Spinal cord (tissue), 10 donors: Measurements from ENCODE around the gene FOXD4L1. TPM values are rescaled to one million over a fixed set of nuclear protein-coding genes. Genes with fewer than 3 reads are reported as not detected.
"Not testable (repeated sequence)": the region's sequence is repeated elsewhere in the genome, so short reads cannot be mapped to it uniquely, and the experiment has no call there.

Experiments used
- DNase-seq, 6 donors: peaks; one replicate each; pipeline versions ENCODE4 v3.0.0 to v3.0.0-alpha.2; 2013 to 2015; ENCODE audit warnings: low spot score in 6 of 6, low read depth in 4 of 6
- H3K27ac ChIP-seq: one replicate; pipeline ENCODE4 v1.5.1; 2013; ENCODE audit warnings: low read depth, low read length, control low read depth
- H3K27me3 ChIP-seq: one replicate; pipeline ENCODE4 v1.6.1; 2013; ENCODE audit warnings: low read length; ENCODE audit not compliant: control insufficient read depth, insufficient read depth
- H3K36me3 ChIP-seq: one replicate; pipeline ENCODE4 v1.6.1; 2013; ENCODE audit warnings: low read length; ENCODE audit not compliant: control insufficient read depth, insufficient read depth
- H3K4me1 ChIP-seq: one replicate; pipeline ENCODE4 v1.6.1; 2013; ENCODE audit warnings: low read length; ENCODE audit not compliant: control insufficient read depth, insufficient read depth
- H3K4me3 ChIP-seq: one replicate; pipeline ENCODE4 v1.5.1; 2013; ENCODE audit warnings: low read depth, low read length, control low read depth
- H3K9me3 ChIP-seq: one replicate; pipeline ENCODE4 v1.6.1; 2013; ENCODE audit warnings: low read length; ENCODE audit not compliant: control insufficient read depth, insufficient read depth
- WGBS: methylation state at CpG from one replicate; pipeline ENCODE4 v1.1.5; 2013; ENCODE audit warnings: missing lambda C conversion rate; ENCODE audit not compliant: insufficient coverage; 5-methylcytosine and 5-hydroxymethylcytosine counted together
- polyA plus RNA-seq, 2 donors: library from polyadenylated mRNA; unstranded; fragments of 120-200 nt; gene quantifications; one replicate each; pipeline ENCODE4 v1.2.1, GENCODE V29; 2013; ENCODE audit not compliant: insufficient read length in 2 of 2
- total RNA-seq, 2 donors: library from RNA; depleted of rRNA in 1 of 2; stranded (reverse); fragments of 120-200 nt in 1 of 2; fragments of >200 nt in 1 of 2; gene quantifications; one replicate each; pipeline versions ENCODE4 v1.2.3 to v1.2.4, GENCODE V29; 2013 to 2014
- donor health status: healthy.

FOXD4L1 gene
- total and polyA plus RNA-seq, 4 donors = 0.10 to 1.6 (median 0.86) TPM

DNA sequence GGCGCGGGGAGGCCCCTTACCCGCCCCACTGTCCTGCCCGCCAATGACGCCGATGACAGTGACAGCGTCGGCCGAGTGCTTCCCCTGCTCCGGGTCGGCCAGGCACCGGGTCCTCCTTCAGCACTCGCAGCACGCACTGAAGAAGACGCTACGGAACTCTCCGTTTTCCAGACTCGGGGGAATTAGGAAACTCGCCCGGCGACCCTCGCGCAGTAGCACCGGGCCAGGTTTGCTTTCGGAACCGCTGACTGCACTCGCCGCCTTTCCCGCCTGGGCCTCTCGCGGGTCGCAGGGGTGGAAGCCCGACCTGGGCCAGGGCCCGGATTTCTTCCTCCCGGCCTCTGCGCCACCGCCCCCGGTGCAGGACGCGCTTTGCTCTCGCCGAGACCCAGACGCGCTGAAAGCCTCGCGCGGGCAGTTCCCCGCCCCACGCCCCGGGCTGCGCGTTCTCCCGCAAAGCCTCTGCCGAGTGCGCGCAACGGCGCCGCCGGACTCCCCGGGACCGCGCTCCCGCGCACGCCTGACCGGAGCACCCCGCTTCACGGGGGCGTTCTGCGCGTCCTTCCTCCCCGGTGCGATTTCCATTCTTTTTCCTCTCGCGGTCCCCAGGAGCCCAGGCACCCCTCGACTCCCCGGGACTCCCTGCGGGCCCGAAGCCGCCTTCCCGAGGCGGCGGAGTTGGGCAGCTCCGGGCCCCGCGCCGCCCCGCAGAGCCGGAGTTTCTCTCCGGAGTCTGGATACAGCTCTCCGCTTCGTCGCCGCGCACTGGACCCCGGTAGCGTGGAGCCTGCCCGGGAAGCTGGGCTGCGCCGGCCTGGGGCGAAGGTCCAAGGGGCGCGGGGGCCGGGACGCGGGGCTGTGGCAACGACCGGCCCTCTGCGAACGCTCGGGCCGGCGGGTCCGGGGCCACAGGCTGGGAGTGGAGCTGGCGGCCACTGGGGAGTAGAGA is 4.9 kb downstream of the FOXD4L1 start:
- peak in 1 of 6 donors; percentile 56 for DNase-seq
- Histone ChIP-seq H3K4me3 (peak overlapping the region; percentile 26), H3K27me3 (peaks cover 48% of the 10 kb centered on the region), H3K4me1 (peaks cover 21% of the 10 kb centered on the region)
- not testable (repeated sequence) for H3K36me3 ChIP-seq, H3K27ac ChIP-seq, H3K9me3 ChIP-seq
- 0% methylated on average over 3 of the region's 116 CpGs for WGBS

GRCh38 chr2:113504081-113504480 is 5.6 kb downstream of the FOXD4L1 start:
- H3K27ac ChIP-seq, H3K9me3 ChIP-seq, H3K4me3 ChIP-seq, H3K36me3 ChIP-seq: not testable (repeated sequence)
- WGBS = no CpG with 5 or more reads among the region's 23 CpGs
- Histone ChIP-seq H3K27me3 (peaks cover 48% of the 10 kb centered on the region), H3K4me1 (peaks cover 20% of the 10 kb centered on the region)
- peak in 2 of 6 donors; percentile 32 to 39 for DNase-seq

- H3K9me3 ChIP-seq, H3K36me3 ChIP-seq, DNase-seq, H3K4me3 ChIP-seq, H3K27ac ChIP-seq: not testable (repeated sequence)
- WGBS = 10% methylated on average over 6 of the region's 14 CpGs
- Histone ChIP-seq H3K4me1 (peaks cover 11% of the 10 kb centered on the region), H3K27me3 (peaks cover 29% of the 10 kb centered on the region)
Measured at GRCh38 chr2:113507394-113508140, 9.1 kb downstream of the FOXD4L1 start.

- H3K9me3 ChIP-seq, H3K4me3 ChIP-seq, H3K27ac ChIP-seq, DNase-seq, H3K4me1 ChIP-seq, H3K36me3 ChIP-seq: not testable (repeated sequence)
- H3K27me3 ChIP-seq = peaks cover 23% of the 10 kb centered on the region
- WGBS = no CpG with 5 or more reads among the region's 11 CpGs
Measured at GRCh38 chr2:113508187-113508586, 9.7 kb downstream of the FOXD4L1 start.

DNA sequence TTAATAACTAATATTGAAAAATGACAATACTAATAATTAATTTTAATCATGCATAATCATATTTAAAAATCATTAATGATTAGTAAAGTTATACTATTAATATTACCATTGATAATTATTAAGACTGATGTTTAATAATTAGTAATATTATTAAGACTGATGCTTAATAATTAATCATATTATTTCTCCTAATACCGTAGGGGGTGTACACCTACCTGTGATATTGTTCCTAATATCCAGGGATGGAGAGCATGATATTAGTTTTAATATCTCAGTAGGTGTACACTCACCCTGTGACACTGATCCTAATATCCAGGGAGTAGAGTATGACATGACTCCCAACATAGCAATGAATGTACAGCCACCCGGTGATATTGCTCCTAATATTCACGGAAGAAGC is 12.4 kb downstream of the FOXD4L1 start:
- not testable (repeated sequence) for H3K27me3 ChIP-seq, H3K9me3 ChIP-seq, H3K36me3 ChIP-seq, H3K4me3 ChIP-seq, DNase-seq, H3K4me1 ChIP-seq, H3K27ac ChIP-seq
- no CpG with 5 or more reads among the region's 3 CpGs for WGBS

- H3K27me3 ChIP-seq, H3K9me3 ChIP-seq, H3K36me3 ChIP-seq, H3K4me1 ChIP-seq, DNase-seq, H3K27ac ChIP-seq, H3K4me3 ChIP-seq: not testable (repeated sequence)
- 84% methylated on average over 6 of the region's 14 CpGs for WGBS
Measured at GRCh38 chr2:113511859-113512258, 13.4 kb downstream of the FOXD4L1 start.

DNA sequence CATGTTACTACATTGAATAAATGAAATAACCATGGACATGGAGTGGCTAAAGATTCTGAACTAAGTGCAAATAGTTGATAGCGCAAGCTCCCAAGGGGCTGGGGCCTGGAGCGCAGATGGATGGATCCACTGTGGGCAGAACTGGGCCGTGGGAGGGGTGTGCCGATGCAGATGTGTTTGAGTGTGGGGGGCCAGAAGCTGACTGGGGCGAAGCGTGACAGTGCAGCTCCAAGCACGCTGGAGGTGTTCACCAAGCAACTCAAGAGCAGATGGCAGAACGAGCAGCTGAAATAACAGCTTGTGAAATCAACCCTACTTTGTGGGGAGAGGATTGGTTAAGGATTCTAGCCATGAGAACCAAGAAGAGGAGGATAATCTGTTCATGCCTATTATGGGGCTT is 17.0 kb downstream of the FOXD4L1 start:
- WGBS = no CpG with 5 or more reads among the region's 8 CpGs
- not testable (repeated sequence) for H3K27me3 ChIP-seq, H3K36me3 ChIP-seq, H3K4me3 ChIP-seq, H3K4me1 ChIP-seq, H3K27ac ChIP-seq, DNase-seq, H3K9me3 ChIP-seq

- H3K4me3 ChIP-seq, H3K4me1 ChIP-seq, H3K36me3 ChIP-seq, H3K27me3 ChIP-seq, DNase-seq, H3K9me3 ChIP-seq, H3K27ac ChIP-seq: not testable (repeated sequence)
- 80% methylated on average over 1 of the region's 3 CpGs for WGBS
Measured at GRCh38 chr2:113515995-113516394, 17.5 kb downstream of the FOXD4L1 start.

DNA sequence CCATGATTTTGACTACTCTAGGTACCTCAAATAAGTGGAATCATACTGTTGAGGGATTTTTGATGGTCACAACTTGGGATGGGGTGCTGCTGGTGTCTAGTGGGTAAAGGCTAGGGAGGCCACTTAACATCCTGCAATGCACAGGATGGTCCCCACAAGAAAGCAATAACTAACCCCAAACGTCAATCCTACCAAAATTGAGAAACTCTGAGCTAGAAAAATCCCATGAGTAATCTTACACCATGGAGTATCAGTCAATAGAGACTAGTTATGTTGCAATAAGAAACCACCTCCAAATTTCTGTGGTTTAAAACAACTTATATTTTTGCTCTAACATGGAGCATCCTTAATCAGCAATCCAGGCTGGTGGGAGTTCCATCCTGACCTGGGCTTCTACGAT is 18.6 kb downstream of the FOXD4L1 start:
- not testable (repeated sequence) for H3K9me3 ChIP-seq, H3K4me1 ChIP-seq, H3K27ac ChIP-seq, DNase-seq, H3K27me3 ChIP-seq, H3K36me3 ChIP-seq, H3K4me3 ChIP-seq
- WGBS = no CpG with 5 or more reads among the region's 2 CpGs
